PC-3 (cell line): ENCODE data around the gene TRIM58.

ENCODE experiments used
- EZH2 ChIP-seq: fragments of 300-600 bp; sonication (generic); IDR thresholded peaks from one replicate; pipeline ENCODE4 v1.6.1; 2017; ENCODE audit warnings: antibody characterized with exemption, mild to moderate bottlenecking, low read length; ENCODE audit not compliant: unreplicated experiment
- EZH2phosphoT487 ChIP-seq: fragments of 300-600 bp; sonication (generic); IDR thresholded peaks from 2 replicates; pipeline ENCODE4 v1.6.1; 2018; ENCODE audit warnings: mild to moderate bottlenecking, antibody characterized with exemption, low read length, borderline replicate concordance
- TF ChIP-seq, protein P1 (sequence below): fragments of 300-600 bp; sonication (generic); conservative IDR thresholded peaks from 2 replicates; pipeline ENCODE4 v1.5.1; 2017; ENCODE audit warnings: antibody characterized with exemption, low read depth, mild to moderate bottlenecking, low read length

DNA sequence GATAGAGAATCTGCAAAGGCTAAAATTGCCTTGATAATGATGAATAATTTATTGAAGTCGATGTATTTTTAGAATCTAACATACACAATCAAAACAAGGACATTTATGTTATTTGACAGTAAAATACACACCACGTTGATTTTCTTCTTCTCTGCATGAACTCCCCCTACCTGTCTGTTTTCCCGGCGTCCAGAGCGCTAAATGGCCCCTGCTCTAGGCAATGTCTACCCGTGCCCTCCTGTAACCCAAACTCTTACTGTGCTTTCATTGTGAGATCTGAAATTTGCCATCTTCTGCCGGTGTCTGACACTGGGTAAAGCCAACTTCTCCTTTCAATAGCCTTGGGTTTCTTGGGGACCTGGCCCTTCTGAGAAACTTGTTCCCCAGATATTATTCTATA lies 8.6 kb upstream of the TRIM58 start:
- TF ChIP-seq, protein P1, sequence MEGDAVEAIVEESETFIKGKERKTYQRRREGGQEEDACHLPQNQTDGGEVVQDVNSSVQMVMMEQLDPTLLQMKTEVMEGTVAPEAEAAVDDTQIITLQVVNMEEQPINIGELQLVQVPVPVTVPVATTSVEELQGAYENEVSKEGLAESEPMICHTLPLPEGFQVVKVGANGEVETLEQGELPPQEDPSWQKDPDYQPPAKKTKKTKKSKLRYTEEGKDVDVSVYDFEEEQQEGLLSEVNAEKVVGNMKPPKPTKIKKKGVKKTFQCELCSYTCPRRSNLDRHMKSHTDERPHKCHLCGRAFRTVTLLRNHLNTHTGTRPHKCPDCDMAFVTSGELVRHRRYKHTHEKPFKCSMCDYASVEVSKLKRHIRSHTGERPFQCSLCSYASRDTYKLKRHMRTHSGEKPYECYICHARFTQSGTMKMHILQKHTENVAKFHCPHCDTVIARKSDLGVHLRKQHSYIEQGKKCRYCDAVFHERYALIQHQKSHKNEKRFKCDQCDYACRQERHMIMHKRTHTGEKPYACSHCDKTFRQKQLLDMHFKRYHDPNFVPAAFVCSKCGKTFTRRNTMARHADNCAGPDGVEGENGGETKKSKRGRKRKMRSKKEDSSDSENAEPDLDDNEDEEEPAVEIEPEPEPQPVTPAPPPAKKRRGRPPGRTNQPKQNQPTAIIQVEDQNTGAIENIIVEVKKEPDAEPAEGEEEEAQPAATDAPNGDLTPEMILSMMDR = no peak
- no peak for TF ChIP-seq EZH2phosphoT487
- TF ChIP-seq EZH2 = no peak
